GM10266 (cell line): ENCODE results near the gene SLC39A11.

Experiments used
- DNase-seq: peaks from one replicate; pipeline ENCODE4 v3.0.0; 2012; ENCODE audit errors: extremely low spot score
- TF ChIP-seq, protein P1 (sequence below): IDR thresholded peaks from 2 replicates; pipeline ENCODE4 v1.5.1; 2012; ENCODE audit warnings: mild to moderate bottlenecking, low read depth; ENCODE audit not compliant: control insufficient read depth, insufficient read depth; ENCODE audit errors: missing control alignments

The SLC39A11 gene

GRCh38 chr17:72883351-72883750, 209.1 kb downstream of the SLC39A11 start:
- no peak for DNase-seq
- TF ChIP-seq, protein P1, sequence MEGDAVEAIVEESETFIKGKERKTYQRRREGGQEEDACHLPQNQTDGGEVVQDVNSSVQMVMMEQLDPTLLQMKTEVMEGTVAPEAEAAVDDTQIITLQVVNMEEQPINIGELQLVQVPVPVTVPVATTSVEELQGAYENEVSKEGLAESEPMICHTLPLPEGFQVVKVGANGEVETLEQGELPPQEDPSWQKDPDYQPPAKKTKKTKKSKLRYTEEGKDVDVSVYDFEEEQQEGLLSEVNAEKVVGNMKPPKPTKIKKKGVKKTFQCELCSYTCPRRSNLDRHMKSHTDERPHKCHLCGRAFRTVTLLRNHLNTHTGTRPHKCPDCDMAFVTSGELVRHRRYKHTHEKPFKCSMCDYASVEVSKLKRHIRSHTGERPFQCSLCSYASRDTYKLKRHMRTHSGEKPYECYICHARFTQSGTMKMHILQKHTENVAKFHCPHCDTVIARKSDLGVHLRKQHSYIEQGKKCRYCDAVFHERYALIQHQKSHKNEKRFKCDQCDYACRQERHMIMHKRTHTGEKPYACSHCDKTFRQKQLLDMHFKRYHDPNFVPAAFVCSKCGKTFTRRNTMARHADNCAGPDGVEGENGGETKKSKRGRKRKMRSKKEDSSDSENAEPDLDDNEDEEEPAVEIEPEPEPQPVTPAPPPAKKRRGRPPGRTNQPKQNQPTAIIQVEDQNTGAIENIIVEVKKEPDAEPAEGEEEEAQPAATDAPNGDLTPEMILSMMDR = no peak

DNA sequence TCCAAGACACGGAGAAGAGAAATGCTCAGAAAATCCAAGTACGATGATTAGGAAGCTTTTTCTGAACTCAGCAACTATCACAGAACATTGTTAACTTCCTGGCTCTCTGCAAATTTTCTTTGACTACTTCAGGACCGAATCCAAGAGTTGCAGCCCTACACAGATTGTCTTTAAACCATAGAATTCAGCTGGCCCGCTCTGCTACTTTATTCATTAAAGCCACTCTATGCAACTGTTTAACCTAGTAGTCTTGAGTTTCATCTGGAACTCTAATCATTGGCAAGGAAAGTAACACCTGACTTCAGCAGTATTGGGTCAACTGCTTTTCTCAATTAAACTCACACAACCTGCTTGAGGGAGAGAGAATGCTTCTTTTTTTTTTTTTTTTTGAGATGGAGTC, 210.1 kb downstream of the SLC39A11 start:
- no peak for DNase-seq
- TF ChIP-seq, protein P1 = no peak

GRCh38 chr17:72879877-72880276, 212.6 kb downstream of the SLC39A11 start:
- DNase-seq = no peak
- TF ChIP-seq, protein P1 = no peak

GRCh38 chr17:72878975-72879660, 213.4 kb downstream of the SLC39A11 start:
- DNase-seq = no peak
- TF ChIP-seq, protein P1 = no peak

DNA sequence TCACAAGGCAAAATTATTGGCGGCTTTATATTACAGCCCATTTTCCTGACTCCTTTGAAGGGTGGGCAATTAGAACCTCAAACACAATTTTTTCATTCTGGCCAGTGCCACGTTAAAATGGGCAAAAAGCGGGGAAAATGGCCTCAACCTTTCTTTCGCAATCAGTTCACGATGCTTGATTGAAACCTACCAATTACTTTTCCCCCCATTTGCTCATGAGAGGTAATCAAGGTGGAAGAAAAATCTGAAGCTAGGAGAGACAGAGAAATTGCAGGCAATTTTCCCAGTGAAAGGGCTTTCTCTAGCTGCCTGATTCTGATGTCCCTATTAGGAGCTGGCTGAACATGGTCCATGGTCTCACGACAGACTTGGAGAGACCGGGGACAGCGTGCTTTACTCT, 215.1 kb downstream of the SLC39A11 start:
- no peak for DNase-seq
- TF ChIP-seq, protein P1 = no peak

GRCh38 chr17:72876413-72876812, 216.1 kb downstream of the SLC39A11 start:
- TF ChIP-seq, protein P1 = no peak

DNA sequence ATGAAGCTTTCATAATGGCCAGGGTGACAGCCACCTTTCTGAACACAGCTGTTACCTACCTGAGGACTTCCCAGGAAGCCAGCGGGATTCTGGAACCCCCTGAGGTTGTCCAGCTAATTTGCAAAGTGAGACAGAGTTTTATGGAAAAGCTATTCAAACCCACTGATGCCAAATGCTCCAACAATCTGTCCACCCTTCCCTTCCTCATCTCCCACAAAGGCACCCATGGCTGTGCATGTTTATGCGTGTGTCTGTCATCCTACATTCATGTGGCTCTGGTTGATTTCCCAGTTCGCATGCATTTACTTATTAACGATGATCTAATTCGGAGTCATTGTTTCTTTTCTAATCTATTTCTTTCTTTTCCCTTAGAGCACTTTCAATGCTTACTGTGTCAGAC, 217.1 kb downstream of the SLC39A11 start:
- DNase-seq = no peak
- TF ChIP-seq, protein P1 = no peak

More at GRCh38 chr17:72876413-72876812, 216.1 kb downstream of the SLC39A11 start:
- DNase-seq = no peak
